Immature natural killer cell (primary cell): ENCODE results near the gene C1RL. TPM values are rescaled to one million over a fixed set of nuclear protein-coding genes. Genes with fewer than 3 reads are reported as not detected.

Experiments used
- DNase-seq, 3 donors: peaks; one replicate each; pipeline ENCODE4 v3.0.0; 2022; ENCODE audit warnings: mixed read lengths in 1 of 3
- H3K27ac Mint-ChIP-seq, 6 donors: one replicate each; pipeline ENCODE4 v1.8.0; 2020; ENCODE audit warnings: mixed read lengths in 6 of 6, mild to moderate bottlenecking in 5 of 6, inconsistent platforms in 4 of 6, moderate library complexity in 3 of 6
- H3K27me3 Mint-ChIP-seq, 3 donors: one replicate each; pipeline ENCODE4 v1.8.0; 2020 to 2021; ENCODE audit warnings: low read depth in 3 of 3, mild to moderate bottlenecking in 3 of 3, mixed read lengths in 3 of 3, moderate library complexity in 3 of 3, inconsistent platforms in 1 of 3
- H3K36me3 Mint-ChIP-seq, 3 donors: one replicate each; pipeline ENCODE4 v1.8.0; 2020; ENCODE audit warnings: mixed read lengths in 3 of 3, inconsistent platforms in 2 of 3, mild to moderate bottlenecking in 2 of 3
- H3K4me1 Mint-ChIP-seq, 2 donors: one replicate each; pipeline ENCODE4 v1.8.0; 2020; ENCODE audit warnings: inconsistent platforms in 2 of 2, mild to moderate bottlenecking in 2 of 2, mixed read lengths in 2 of 2, moderate library complexity in 1 of 2
- H3K4me3 Mint-ChIP-seq, 5 donors: one replicate each; pipeline ENCODE4 v1.8.0; 2020; ENCODE audit warnings: mild to moderate bottlenecking in 5 of 5, mixed read lengths in 5 of 5, inconsistent platforms in 3 of 5, moderate library complexity in 3 of 5
- H3K9me3 Mint-ChIP-seq, 6 donors: one replicate each; pipeline ENCODE4 v1.8.0; 2020; ENCODE audit warnings: mild to moderate bottlenecking in 6 of 6, mixed read lengths in 6 of 6, inconsistent platforms in 4 of 6, moderate library complexity in 3 of 6
- polyA plus RNA-seq, 3 donors: library from polyadenylated mRNA; unstranded; fragments of 300-500 nt; fragmentation: Illumina TruSeq; gene quantifications; one replicate each; pipeline ENCODE4 v1.2.3, GENCODE V29; 2021

C1RL gene
- polyA plus RNA-seq, 3 donors from 2014 or later: 0.75 to 10.5 (median 8.5) TPM

DNA sequence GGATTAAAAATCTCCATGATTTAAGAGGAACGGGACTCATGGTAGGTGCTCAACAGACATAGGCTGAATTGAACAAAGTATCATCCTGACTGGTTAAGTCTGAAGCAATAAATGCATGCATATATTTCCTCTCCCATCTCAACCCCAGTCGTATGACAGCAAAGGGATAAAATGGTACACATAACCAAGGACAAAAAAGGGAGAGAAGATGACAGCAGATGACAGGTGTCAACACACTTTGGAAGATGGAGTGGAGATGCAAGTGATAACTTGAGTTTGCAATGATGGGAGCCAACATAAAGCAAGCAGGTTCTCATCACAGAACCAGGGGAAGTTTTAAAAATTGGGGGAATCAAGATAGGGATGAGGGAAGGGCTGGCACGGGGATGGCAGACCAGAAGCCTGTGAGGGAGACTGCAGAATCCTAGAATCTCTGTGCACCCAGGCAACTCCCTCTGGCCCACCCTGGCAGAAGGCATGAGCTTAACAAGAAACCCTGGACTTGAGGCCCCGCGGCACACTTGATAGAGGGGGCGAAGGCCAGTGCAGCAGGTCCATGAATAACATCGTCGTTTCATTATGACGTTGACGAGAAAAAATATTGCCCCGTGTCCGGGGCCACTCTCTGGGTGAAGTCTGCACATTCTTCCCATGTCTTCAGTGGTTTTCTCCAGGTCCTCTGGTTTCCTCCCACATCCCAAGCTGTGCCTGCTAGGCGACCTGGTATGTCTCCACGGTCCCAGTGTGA lies 5.0 kb downstream of the C1RL start:
- Mint-ChIP-seq H3K4me3 (no peak overlapping the region), H3K4me1 (peaks cover 35 to 43% of the 10 kb centered on the region in 2 donors)

GRCh38 chr12:7102582-7102981 lies 6.4 kb downstream of the C1RL start:
- Mint-ChIP-seq H3K36me3 (peaks cover 18 to 29% (median 25%) of the 10 kb centered on the region in 3 donors), H3K27ac (peak overlapping the region in 4 of 6 donors; percentile 3 to 62 (median 30)), H3K4me1 (peaks cover 25 to 36% of the 10 kb centered on the region in 2 donors), H3K9me3 (peaks cover 0 to 9% (median 2%) of the 10 kb centered on the region in 6 donors), H3K4me3 (no peak overlapping the region), H3K27me3 (peaks cover 0 to 2% (median 0%) of the 10 kb centered on the region in 3 donors)
- no peak for DNase-seq

More for the DNA sequence above, 5.0 kb downstream of the C1RL start:
- Mint-ChIP-seq H3K36me3 (peaks cover 12 to 23% (median 21%) of the 10 kb centered on the region in 3 donors), H3K27ac (peak overlapping the region in 2 of 6 donors; percentile 34 to 35), H3K27me3 (peaks cover 0 to 3% (median 3%) of the 10 kb centered on the region in 3 donors), H3K9me3 (peaks cover 0 to 9% (median 2%) of the 10 kb centered on the region in 6 donors)
- DNase-seq: no peak

DNA sequence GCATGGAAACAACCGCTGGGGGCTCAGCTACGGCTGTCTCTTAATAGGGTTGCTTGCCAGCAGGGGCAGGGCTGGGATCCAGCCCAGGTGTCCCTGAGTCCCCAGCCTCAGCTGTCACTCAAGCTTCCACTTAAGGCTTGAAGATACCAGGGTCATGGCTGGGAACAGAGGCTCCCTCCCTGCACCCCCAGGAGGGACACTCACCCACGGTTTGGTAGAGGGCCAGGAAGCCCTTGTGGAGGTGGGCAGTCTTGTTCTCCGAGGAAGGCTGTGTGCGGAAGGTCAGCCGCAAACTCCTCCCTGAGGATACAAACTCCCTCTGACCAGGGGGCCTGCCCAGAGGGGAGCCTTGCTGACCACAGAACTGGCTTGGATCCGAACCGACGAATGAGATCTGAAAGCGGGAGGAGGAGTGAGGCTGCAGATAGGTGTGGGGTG lies 7.3 kb downstream of the C1RL start:
- peaks cover 0 to 2% (median 0%) of the 10 kb centered on the region in 3 donors for H3K27me3 Mint-ChIP-seq

GRCh38 chr12:7101047-7101693 lies 7.8 kb downstream of the C1RL start:
- peaks cover 14 to 25% (median 17%) of the 10 kb centered on the region in 3 donors for H3K36me3 Mint-ChIP-seq
- DNase-seq: no peak
- no peak overlapping the region for H3K4me3 Mint-ChIP-seq
- peaks cover 0 to 6% (median 0%) of the 10 kb centered on the region in 6 donors for H3K9me3 Mint-ChIP-seq
- H3K4me1 Mint-ChIP-seq: peaks cover 15 to 25% of the 10 kb centered on the region in 2 donors
- no peaks in the 10 kb centered on the region for H3K27me3 Mint-ChIP-seq
- no peak overlapping the region for H3K27ac Mint-ChIP-seq

More for the DNA sequence above, 7.3 kb downstream of the C1RL start:
- Mint-ChIP-seq H3K4me1 (peaks cover 21 to 30% of the 10 kb centered on the region in 2 donors), H3K9me3 (peaks cover 0 to 9% (median 2%) of the 10 kb centered on the region in 6 donors), H3K27ac (peak overlapping the region in 1 of 6 donors; percentile 28), H3K4me3 (no peak overlapping the region), H3K36me3 (peaks cover 18 to 29% (median 22%) of the 10 kb centered on the region in 3 donors)
- DNase-seq: no peak

DNA sequence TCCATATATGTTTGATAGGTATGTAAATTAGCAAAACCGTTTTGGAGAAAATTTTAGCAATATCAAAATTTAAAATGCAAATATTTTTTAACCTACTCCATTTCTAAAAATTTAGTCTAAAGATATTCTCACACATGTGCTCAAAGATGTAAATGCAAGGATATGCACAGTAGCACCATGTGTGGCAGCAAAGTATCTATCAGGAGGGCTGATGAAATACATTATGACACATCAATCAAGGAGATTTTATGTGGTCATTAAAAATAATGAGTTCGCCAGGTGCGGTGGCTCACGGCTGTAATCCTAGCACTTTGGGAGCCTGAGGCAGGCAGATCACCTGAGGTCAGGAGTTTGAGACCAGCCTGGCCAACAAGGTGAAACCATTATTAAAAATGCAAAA lies 8.8 kb downstream of the C1RL start:
- Mint-ChIP-seq H3K4me1 (peaks cover 7 to 17% of the 10 kb centered on the region in 2 donors), H3K9me3 (no peaks in the 10 kb centered on the region), H3K4me3 (no peak overlapping the region)

DNA sequence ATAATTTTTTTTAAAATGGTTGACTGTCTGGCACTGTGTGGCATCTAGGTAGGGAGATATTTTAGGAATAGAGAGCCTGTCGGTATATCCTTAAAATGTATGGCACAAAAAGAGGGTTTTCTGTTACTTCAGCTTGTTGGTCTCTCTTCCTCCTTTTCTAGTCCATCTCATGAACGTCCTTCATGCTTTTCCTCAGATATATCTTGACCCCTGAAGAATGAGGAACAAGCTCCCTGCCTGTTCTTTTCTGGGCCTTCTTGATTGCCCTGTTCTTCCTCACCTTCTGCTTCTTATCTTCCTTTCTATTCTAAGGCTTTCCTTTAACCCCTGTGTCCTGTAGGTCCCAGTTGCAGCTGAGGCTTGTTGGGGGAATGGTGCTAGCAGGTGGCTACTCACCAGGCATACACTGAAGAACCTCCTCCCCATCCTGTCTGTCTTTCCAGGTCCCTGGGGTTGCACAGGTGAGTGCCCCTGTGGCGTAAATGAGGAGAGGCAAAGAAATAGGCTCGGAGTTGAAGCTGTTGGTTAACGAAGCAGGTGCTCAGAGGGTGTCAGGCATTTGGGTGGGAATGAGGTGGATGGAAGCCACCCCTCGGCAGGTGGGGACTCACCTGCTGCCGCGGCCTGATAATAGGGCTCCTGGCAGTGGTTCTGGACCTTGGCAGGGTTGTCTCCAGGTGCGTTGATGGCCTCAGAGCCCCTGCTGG lies 9.6 kb downstream of the C1RL start:
- H3K9me3 Mint-ChIP-seq: no peaks in the 10 kb centered on the region
- peak overlapping the region in 1 of 6 donors; percentile 8 for H3K27ac Mint-ChIP-seq
- no peak overlapping the region for H3K4me3 Mint-ChIP-seq
- peaks cover 6 to 20% (median 11%) of the 10 kb centered on the region in 3 donors for H3K36me3 Mint-ChIP-seq
- DNase-seq: no peak
- peaks cover 7 to 17% of the 10 kb centered on the region in 2 donors for H3K4me1 Mint-ChIP-seq
- H3K27me3 Mint-ChIP-seq: no peaks in the 10 kb centered on the region

More for the DNA sequence above, 8.8 kb downstream of the C1RL start:
- peaks cover 6 to 20% (median 11%) of the 10 kb centered on the region in 3 donors for H3K36me3 Mint-ChIP-seq
- DNase-seq: no peak
- H3K27ac Mint-ChIP-seq: no peak overlapping the region
- no peaks in the 10 kb centered on the region for H3K27me3 Mint-ChIP-seq

DNA sequence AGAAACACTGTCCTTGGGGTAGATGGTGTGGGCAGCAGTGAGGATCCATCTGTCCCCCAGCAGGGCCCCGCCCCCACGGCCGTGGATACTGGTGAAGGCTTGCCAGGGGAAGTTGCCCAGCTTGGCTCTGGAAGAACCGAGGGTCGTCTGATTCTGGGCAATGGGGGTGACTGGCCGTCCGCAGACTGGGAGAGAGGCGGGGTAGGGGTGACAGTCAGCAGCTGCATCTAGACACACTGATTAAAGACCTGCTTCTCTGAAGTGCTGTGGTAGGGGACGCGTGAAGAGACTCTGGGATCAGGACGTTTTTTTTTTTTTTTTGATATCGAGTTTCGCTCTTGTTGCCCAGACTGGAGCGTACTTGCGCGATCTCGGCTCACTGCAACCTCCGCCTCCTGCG lies 12.0 kb downstream of the C1RL start:
- Mint-ChIP-seq H3K4me1 (peaks cover 7 to 8% of the 10 kb centered on the region in 2 donors), H3K27me3 (no peaks in the 10 kb centered on the region)

DNA sequence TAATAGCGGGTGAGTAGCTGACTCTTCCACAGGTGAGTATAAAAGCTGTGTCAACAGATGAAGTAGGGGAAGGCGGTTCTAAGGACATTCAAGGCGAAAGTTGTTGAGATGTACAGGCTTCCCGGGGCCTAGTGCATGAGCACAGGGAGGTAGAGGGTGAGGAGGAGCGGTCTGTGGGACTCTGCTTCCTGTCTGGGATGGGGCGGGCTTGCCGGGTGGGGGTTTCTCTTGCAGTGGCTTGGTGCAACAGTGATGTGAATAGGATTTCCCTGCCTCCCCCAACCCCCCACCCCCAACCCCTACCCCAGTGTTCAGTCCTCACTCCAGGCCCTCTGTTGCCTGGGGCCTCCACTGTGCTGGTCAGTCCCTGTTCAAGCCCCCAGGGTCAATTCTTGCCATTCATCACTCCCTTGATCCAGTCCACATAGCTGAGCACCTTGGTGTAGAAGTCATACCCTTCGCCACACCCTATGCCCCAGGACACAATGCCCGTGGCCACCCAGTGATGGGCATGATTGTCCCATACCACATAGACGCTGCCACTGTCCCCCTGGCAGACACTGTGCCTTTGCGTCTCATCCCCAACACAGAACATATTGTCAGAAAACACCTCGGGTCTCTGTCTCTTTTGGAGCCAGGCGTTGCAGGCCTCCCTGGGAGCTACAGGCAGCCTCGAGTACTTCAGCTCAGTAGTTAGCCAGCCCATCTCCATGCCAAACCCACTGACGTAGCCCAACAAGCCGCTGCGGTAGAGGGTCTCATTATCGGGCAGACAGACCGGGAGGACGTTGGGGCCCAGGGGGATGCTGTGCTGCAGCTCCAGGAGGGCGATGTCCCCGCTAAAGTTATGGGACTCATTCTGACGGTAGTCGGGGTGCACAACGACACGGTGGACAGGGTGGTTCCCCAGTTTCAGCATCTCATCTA lies 12.7 kb downstream of the C1RL start:
- H3K27ac Mint-ChIP-seq: no peak overlapping the region
- H3K36me3 Mint-ChIP-seq: peaks cover 3 to 6% (median 6%) of the 10 kb centered on the region in 3 donors
- peaks cover 8 to 9% of the 10 kb centered on the region in 2 donors for H3K4me1 Mint-ChIP-seq
- DNase-seq: no peak
- H3K4me3 Mint-ChIP-seq: no peak overlapping the region
- H3K9me3 Mint-ChIP-seq: no peaks in the 10 kb centered on the region
- no peaks in the 10 kb centered on the region for H3K27me3 Mint-ChIP-seq

More for the DNA sequence above, 12.0 kb downstream of the C1RL start:
- Mint-ChIP-seq H3K4me3 (no peak overlapping the region), H3K9me3 (no peaks in the 10 kb centered on the region), H3K36me3 (peaks cover 3 to 7% (median 6%) of the 10 kb centered on the region in 3 donors), H3K27ac (no peak overlapping the region)
- no peak for DNase-seq

DNA sequence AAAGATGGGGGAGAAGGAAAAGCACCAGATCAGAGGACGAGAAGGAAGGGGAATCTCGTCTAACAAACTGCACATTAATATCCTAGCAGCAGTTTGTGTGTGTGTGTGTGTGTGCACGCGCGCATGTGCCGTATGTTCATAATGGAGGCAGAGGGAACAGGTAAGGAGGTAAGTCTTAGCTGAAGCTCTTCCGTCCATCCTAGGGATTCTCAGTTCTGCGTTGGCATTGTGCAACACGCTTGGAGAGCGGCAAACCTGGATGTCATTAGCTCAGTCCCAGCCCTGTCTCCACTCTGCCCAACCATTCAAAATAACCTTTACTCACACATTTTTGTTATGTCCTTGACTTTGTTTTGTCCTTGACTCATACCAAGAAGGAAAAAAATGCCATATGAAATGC lies 15.1 kb downstream of the C1RL start:
- Mint-ChIP-seq H3K4me1 (peaks cover 8 to 10% of the 10 kb centered on the region in 2 donors), H3K27me3 (peaks cover 0 to 2% (median 0%) of the 10 kb centered on the region in 3 donors), H3K4me3 (no peak overlapping the region), H3K36me3 (peaks cover 3 to 6% (median 6%) of the 10 kb centered on the region in 3 donors), H3K9me3 (peaks cover 0 to 1% (median 0%) of the 10 kb centered on the region in 6 donors), H3K27ac (peak overlapping the region in 1 of 6 donors; percentile 53)
- DNase-seq: no peak

GRCh38 chr12:7093486-7093885 lies 15.5 kb downstream of the C1RL start:
- H3K27ac Mint-ChIP-seq: peak overlapping the region in 1 of 6 donors; percentile 53
- H3K4me3 Mint-ChIP-seq: no peak overlapping the region
- no peak for DNase-seq
- peaks cover 0 to 1% (median 0%) of the 10 kb centered on the region in 6 donors for H3K9me3 Mint-ChIP-seq
- H3K4me1 Mint-ChIP-seq: peaks cover 8 to 10% of the 10 kb centered on the region in 2 donors
- H3K36me3 Mint-ChIP-seq: peaks cover 3 to 4% (median 4%) of the 10 kb centered on the region in 3 donors
- peaks cover 0 to 2% (median 0%) of the 10 kb centered on the region in 3 donors for H3K27me3 Mint-ChIP-seq

DNA sequence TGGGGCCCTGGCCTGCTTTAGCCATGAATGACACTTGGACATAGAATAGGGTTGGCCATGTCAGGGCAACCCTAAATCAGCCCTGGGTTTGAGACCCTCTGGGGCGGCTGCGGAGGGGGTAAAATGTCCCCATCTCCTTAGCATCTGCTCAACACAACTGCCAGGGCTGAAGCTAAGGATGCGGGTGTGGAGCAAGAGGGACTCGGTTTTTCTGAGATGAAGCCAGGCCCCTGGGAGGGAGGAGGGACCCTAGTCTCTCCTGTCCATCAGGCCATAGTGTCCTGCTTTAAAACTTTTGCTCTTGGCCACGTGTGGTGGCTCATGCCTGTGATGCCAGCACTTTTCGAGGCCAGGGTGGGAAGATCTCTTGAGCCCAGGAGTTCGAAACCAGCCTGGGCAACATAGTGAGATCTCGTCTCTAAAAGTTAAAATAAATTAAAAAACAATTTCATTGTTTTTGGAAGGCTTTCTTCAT lies 16.0 kb downstream of the C1RL start:
- peak overlapping the region in 3 of 5 donors; percentile 44 to 89 (median 52) for H3K4me3 Mint-ChIP-seq
- no peak for DNase-seq
- H3K27ac Mint-ChIP-seq: peak overlapping the region in 1 of 6 donors; percentile 46
- no peaks in the 10 kb centered on the region for H3K36me3 Mint-ChIP-seq
- H3K9me3 Mint-ChIP-seq: peaks cover 0 to 1% (median 0%) of the 10 kb centered on the region in 6 donors
- H3K4me1 Mint-ChIP-seq: peaks cover 8 to 10% of the 10 kb centered on the region in 2 donors
- H3K27me3 Mint-ChIP-seq: peaks cover 0 to 2% (median 0%) of the 10 kb centered on the region in 3 donors

- peaks cover 0 to 2% (median 0%) of the 10 kb centered on the region in 3 donors for H3K27me3 Mint-ChIP-seq
- DNase-seq: peak; percentile 54 to 64 (median 60)
- peaks cover 8 to 10% of the 10 kb centered on the region in 2 donors for H3K4me1 Mint-ChIP-seq
- H3K9me3 Mint-ChIP-seq: peaks cover 0 to 1% (median 0%) of the 10 kb centered on the region in 6 donors
- peak within 1 kb of the TSS; percentile 84 to 93 (median 89) for H3K4me3 Mint-ChIP-seq
- no peaks in the 10 kb centered on the region for H3K36me3 Mint-ChIP-seq
- H3K27ac Mint-ChIP-seq: peak within 1 kb of the TSS in 4 of 6 donors; percentile 70 to 88 (median 84)
These were observed 16.6 kb downstream of the C1RL start, which contains the start of gene C1R for GRCh38 chr12:7092229-7092985. Gene C1R (minus strand): TSS chr12:7092445. CDS start chr12:7092388, 57 bp downstream.
